ENCODE data around the gene AFM. TPM values are rescaled to one million over a fixed set of nuclear protein-coding genes. Genes with fewer than 3 reads are reported as not detected.
A peak's percentile ranks its signal among the peaks of the same experiment; 100 is the strongest.

AFM gene
- total and polyA plus RNA-seq, 2 of the 13 experiments (the other 11 are each of a cell fraction or from before 2014, with no cell fraction given) = 0.13 to 1.8 TPM

DNA sequence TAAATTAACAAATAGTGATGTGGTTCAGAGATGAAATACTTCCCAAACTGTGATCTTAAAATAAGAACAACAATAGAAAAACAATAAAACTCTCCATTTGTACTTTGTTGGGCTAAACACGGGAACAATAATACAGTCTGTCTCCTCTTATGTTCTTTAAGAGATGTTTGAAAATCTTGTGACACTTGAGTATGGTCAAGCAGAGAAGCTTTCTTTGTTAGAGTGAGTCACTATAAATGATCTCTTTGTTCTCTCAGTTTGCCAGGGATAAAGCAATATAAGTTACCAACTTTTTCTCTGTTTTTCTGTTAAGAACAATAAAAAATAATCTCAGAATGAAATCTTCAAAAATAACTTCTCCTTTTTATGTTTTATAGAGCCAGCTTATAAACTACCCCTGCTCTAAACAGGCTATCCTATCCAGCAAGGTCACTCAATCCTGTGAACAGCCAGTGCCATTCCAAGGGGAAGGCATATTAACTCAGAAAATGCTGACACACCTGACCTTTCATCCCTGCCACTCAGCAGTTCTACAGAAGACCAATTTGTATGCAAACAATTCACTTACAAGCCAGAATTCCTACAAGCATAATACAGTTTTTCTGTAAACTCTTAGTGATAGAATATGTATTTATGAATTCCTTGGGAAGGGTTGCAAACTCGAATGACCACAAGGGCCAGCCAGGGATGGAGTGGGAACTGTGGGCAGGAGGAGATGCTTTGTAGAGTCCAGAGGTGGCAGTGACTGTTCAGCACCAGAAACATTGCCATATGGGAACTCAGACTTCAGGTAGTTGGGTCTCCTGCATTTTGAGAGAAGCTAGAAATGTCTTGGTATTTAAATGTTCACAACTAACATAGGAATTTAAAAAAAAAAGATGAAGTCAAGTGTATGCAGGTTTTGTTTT lies 52.2 kb downstream of the AFM start (continued):
- TF ChIP-seq, protein P1, sequence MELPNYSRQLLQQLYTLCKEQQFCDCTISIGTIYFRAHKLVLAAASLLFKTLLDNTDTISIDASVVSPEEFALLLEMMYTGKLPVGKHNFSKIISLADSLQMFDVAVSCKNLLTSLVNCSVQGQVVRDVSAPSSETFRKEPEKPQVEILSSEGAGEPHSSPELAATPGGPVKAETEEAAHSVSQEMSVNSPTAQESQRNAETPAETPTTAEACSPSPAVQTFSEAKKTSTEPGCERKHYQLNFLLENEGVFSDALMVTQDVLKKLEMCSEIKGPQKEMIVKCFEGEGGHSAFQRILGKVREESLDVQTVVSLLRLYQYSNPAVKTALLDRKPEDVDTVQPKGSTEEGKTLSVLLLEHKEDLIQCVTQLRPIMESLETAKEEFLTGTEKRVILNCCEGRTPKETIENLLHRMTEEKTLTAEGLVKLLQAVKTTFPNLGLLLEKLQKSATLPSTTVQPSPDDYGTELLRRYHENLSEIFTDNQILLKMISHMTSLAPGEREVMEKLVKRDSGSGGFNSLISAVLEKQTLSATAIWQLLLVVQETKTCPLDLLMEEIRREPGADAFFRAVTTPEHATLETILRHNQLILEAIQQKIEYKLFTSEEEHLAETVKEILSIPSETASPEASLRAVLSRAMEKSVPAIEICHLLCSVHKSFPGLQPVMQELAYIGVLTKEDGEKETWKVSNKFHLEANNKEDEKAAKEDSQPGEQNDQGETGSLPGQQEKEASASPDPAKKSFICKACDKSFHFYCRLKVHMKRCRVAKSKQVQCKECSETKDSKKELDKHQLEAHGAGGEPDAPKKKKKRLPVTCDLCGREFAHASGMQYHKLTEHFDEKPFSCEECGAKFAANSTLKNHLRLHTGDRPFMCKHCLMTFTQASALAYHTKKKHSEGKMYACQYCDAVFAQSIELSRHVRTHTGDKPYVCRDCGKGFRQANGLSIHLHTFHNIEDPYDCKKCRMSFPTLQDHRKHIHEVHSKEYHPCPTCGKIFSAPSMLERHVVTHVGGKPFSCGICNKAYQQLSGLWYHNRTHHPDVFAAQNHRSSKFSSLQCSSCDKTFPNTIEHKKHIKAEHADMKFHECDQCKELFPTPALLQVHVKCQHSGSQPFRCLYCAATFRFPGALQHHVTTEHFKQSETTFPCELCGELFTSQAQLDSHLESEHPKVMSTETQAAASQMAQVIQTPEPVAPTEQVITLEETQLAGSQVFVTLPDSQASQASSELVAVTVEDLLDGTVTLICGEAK (IDR thresholded peaks at IDR 0.05) = no peak
- TF ChIP-seq, protein P1 (CRISPR knock-in tag; IDR thresholded peaks at IDR 0.05) = no peak
- TF ChIP-seq MTA3 (CRISPR knock-in tag; IDR thresholded peaks at IDR 0.05) = no peak
- TF ChIP-seq HNF4A (CRISPR knock-in tag; IDR thresholded peaks at IDR 0.05) = peak; percentile 68; the same call in 1 of the 2 replicates
- 0 out of 2 replicates have a peak, but pooled peaks have one; percentile 47 for TF ChIP-seq MIXL1 (CRISPR knock-in tag; IDR thresholded peaks at IDR 0.05)
- TF ChIP-seq RFXAP (CRISPR knock-in tag; IDR thresholded peaks at IDR 0.05; ENCODE audit: borderline replicate concordance) = no peak
- 0 out of 2 replicates have a peak, but pooled peaks have one; percentile 3 for TF ChIP-seq STAG1 (CRISPR knock-in tag; IDR thresholded peaks at IDR 0.05)
- peak; percentile 70 for TF ChIP-seq TEAD3 (CRISPR knock-in tag; optimal IDR thresholded peaks at IDR 0.05; ENCODE audit: borderline replicate concordance)
- no peak for TF ChIP-seq FOSL2 (CRISPR knock-in tag; IDR thresholded peaks at IDR 0.05)
- TF ChIP-seq HDAC2 (CRISPR knock-in tag; IDR thresholded peaks at IDR 0.05) = no peak
- TF ChIP-seq, protein P2, sequence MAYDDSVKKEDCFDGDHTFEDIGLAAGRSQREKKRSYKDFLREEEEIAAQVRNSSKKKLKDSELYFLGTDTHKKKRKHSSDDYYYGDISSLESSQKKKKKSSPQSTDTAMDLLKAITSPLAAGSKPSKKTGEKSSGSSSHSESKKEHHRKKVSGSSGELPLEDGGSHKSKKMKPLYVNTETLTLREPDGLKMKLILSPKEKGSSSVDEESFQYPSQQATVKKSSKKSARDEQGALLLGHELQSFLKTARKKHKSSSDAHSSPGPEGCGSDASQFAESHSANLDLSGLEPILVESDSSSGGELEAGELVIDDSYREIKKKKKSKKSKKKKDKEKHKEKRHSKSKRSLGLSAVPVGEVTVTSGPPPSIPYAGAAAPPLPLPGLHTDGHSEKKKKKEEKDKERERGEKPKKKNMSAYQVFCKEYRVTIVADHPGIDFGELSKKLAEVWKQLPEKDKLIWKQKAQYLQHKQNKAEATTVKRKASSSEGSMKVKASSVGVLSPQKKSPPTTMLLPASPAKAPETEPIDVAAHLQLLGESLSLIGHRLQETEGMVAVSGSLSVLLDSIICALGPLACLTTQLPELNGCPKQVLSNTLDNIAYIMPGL (CRISPR knock-in tag; IDR thresholded peaks at IDR 0.05; ENCODE audit: borderline replicate concordance in 1 of 2, low read depth in 1 of 2) = no peak
- TF ChIP-seq TARDBP (CRISPR knock-in tag; IDR thresholded peaks at IDR 0.05) = 0 out of 2 replicates have a peak, but pooled peaks have one; percentile 24
- peak; percentile 49 for TF ChIP-seq SALL1 (CRISPR knock-in tag; IDR thresholded peaks at IDR 0.05)
- TF ChIP-seq, protein P3, sequence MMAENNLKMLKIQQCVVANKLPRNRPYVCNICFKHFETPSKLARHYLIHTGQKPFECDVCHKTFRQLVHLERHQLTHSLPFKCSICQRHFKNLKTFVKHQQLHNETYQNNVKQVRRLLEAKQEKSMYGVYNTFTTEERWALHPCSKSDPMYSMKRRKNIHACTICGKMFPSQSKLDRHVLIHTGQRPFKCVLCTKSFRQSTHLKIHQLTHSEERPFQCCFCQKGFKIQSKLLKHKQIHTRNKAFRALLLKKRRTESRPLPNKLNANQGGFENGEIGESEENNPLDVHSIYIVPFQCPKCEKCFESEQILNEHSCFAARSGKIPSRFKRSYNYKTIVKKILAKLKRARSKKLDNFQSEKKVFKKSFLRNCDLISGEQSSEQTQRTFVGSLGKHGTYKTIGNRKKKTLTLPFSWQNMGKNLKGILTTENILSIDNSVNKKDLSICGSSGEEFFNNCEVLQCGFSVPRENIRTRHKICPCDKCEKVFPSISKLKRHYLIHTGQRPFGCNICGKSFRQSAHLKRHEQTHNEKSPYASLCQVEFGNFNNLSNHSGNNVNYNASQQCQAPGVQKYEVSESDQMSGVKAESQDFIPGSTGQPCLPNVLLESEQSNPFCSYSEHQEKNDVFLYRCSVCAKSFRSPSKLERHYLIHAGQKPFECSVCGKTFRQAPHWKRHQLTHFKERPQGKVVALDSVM (CRISPR knock-in tag; IDR thresholded peaks at IDR 0.05) = no peak
- peak; percentile 98 for TF ChIP-seq MAFF (IDR thresholded peaks at IDR 0.05; ENCODE audit: low read depth, low read length)
- TF ChIP-seq, protein P4, sequence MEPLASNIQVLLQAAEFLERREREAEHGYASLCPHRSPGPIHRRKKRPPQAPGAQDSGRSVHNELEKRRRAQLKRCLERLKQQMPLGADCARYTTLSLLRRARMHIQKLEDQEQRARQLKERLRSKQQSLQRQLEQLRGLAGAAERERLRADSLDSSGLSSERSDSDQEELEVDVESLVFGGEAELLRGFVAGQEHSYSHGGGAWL (CRISPR knock-in tag; IDR thresholded peaks at IDR 0.05) = no peak
